ENCODE data around the gene UGCG.
A peak's percentile ranks its signal among the peaks of the same experiment; 100 is the strongest.
"Not testable (repeated sequence)": the region's sequence is repeated elsewhere in the genome, so short reads cannot be mapped to it uniquely, and the experiment has no call there.

The UGCG gene

GRCh38 chr9:111952559-111952958 is 55.9 kb downstream of the UGCG start:
- Mint-ChIP-seq H3K36me3 (ENCODE audit: low read depth) (no peaks in the 10 kb centered on the region), H3K4me3 (no peak overlapping the region), H3K4me1 (no peaks in the 10 kb centered on the region), H3K27me3 (ENCODE audit: low read depth) (peaks cover 9% of the 10 kb centered on the region), H3K27ac (no peak overlapping the region), H3K9me3 (no peaks in the 10 kb centered on the region)
- no peak for TF ChIP-seq CTCF (IDR thresholded peaks at IDR 0.05; ENCODE audit: unreplicated experiment in 3 of 3)

- no peak for TF ChIP-seq CTCF (IDR thresholded peaks at IDR 0.05; ENCODE audit: unreplicated experiment in 3 of 3)
- peaks cover 9% of the 10 kb centered on the region for H3K27me3 Mint-ChIP-seq (ENCODE audit: low read depth)
- no peak overlapping the region for H3K27ac Mint-ChIP-seq
- no peaks in the 10 kb centered on the region for H3K9me3 Mint-ChIP-seq
- peaks cover 9% of the 10 kb centered on the region for H3K4me1 Mint-ChIP-seq
- no peaks in the 10 kb centered on the region for H3K36me3 Mint-ChIP-seq (ENCODE audit: low read depth)
- H3K4me3 Mint-ChIP-seq: no peak overlapping the region
Observed at GRCh38 chr9:111953444-111953843, 56.8 kb downstream of the UGCG start.

- H3K36me3 Mint-ChIP-seq (ENCODE audit: low read depth): no peaks in the 10 kb centered on the region
- TF ChIP-seq CTCF (IDR thresholded peaks at IDR 0.05; ENCODE audit: unreplicated experiment in 3 of 3): no peak
- peaks cover 5% of the 10 kb centered on the region for H3K27me3 Mint-ChIP-seq (ENCODE audit: low read depth)
- H3K27ac Mint-ChIP-seq: no peak overlapping the region
- no peak overlapping the region for H3K4me3 Mint-ChIP-seq
- no peaks in the 10 kb centered on the region for H3K9me3 Mint-ChIP-seq
- H3K4me1 Mint-ChIP-seq: peaks cover 23% of the 10 kb centered on the region
Observed at GRCh38 chr9:111955048-111955447, 58.4 kb downstream of the UGCG start.

GRCh38 chr9:111957856-111958631 is 61.4 kb downstream of the UGCG start:
- peaks cover 3% of the 10 kb centered on the region for H3K9me3 Mint-ChIP-seq
- no peaks in the 10 kb centered on the region for H3K27me3 Mint-ChIP-seq (ENCODE audit: low read depth)
- peak overlapping the region; percentile 90 to 92 (median 91) for H3K27ac Mint-ChIP-seq
- peak overlapping the region; percentile 22 to 72 (median 24) for H3K4me3 Mint-ChIP-seq
- no peaks in the 10 kb centered on the region for H3K36me3 Mint-ChIP-seq (ENCODE audit: low read depth)
- peaks cover 40% of the 10 kb centered on the region for H3K4me1 Mint-ChIP-seq
- no peak for TF ChIP-seq CTCF (IDR thresholded peaks at IDR 0.05; ENCODE audit: unreplicated experiment in 3 of 3)

GRCh38 chr9:111959468-111960359 is 63.1 kb downstream of the UGCG start:
- H3K4me3 Mint-ChIP-seq: peak overlapping the region in 1 of 3 experiments; percentile 26
- no peak for TF ChIP-seq CTCF (IDR thresholded peaks at IDR 0.05; ENCODE audit: unreplicated experiment in 3 of 3)
- peaks cover 40% of the 10 kb centered on the region for H3K4me1 Mint-ChIP-seq

GRCh38 chr9:111960485-111960884 is 63.9 kb downstream of the UGCG start:
- not testable (repeated sequence) for H3K27ac Mint-ChIP-seq; H3K27me3 Mint-ChIP-seq (ENCODE audit: low read depth); H3K4me3 Mint-ChIP-seq; H3K36me3 Mint-ChIP-seq (ENCODE audit: low read depth); H3K9me3 Mint-ChIP-seq
- peaks cover 42% of the 10 kb centered on the region for H3K4me1 Mint-ChIP-seq

More at GRCh38 chr9:111959468-111960359, 63.1 kb downstream of the UGCG start:
- peaks cover 3% of the 10 kb centered on the region for H3K9me3 Mint-ChIP-seq
- H3K27me3 Mint-ChIP-seq (ENCODE audit: low read depth): no peaks in the 10 kb centered on the region
- H3K27ac Mint-ChIP-seq: peak overlapping the region; percentile 10 to 91 (median 73)
- no peaks in the 10 kb centered on the region for H3K36me3 Mint-ChIP-seq (ENCODE audit: low read depth)
